Caco-2 (cell line): ENCODE results near the gene CTLA4. TPM values are rescaled to one million over a fixed set of nuclear protein-coding genes. Genes with fewer than 3 reads are reported as not detected.
A peak's percentile ranks its signal among the peaks of the same experiment; 100 is the strongest.

Source experiments
- BruUV-seq: library from RNA; stranded (reverse); fragments of 400-500 nt; replicated peaks from 2 replicates; lab custom pipeline; 2021; lab: Mats Ljungman, UMichigan
- CTCF ChIA-PET: fragments of 300-600 bp; sonication (Branson Sonifier 250); formaldehyde crosslinking; loops from one replicate; lab custom pipeline; 2022; ENCODE audit warnings: antibody characterized with exemption; lab: Charles Lee
- POLR2A ChIA-PET: fragments of 300-600 bp; sonication (Branson Sonifier 250); formaldehyde crosslinking; loops from one replicate; lab custom pipeline; 2022; ENCODE audit warnings: antibody characterized with exemption; lab: Charles Lee
- DNase-seq, 2 experiments: peaks; one replicate each; pipeline versions ENCODE4 v3.0.0 to v3.0.0-alpha.2; 2020 to 2022
- H3K27me3 ChIP-seq: replicated peaks from 2 replicates; pipeline ENCODE4 v1.6.0; 2011; ENCODE audit warnings: low read length; ENCODE audit not compliant: control insufficient read depth, insufficient read depth
- H3K36me3 ChIP-seq: 2 replicates; pipeline ENCODE4 v1.5.1; 2011; ENCODE audit warnings: low read length; ENCODE audit not compliant: control insufficient read depth, insufficient read depth
- H3K4me1 ChIP-seq: fragments of 250-450 bp; sonication (Bioruptor Pico); 2 replicates; pipeline ENCODE4 v1.5.1; 2020; ENCODE audit warnings: mild to moderate bottlenecking
- H3K4me3 ChIP-seq: 2 replicates; pipeline ENCODE4 v1.5.1; 2011; ENCODE audit warnings: low read depth, mild to moderate bottlenecking, control low read depth, low read length
- H3K9me3 ChIP-seq: fragments of 250-450 bp; sonication (Bioruptor Pico); 2 replicates; pipeline ENCODE4 v1.5.1; 2020; ENCODE audit warnings: mild to moderate bottlenecking, moderate library complexity
- H3K27ac Mint-ChIP-seq: one replicate; pipeline ENCODE4 v1.8.0; 2022; ENCODE audit warnings: mixed read lengths; ENCODE audit not compliant: unreplicated experiment
- H3K27me3 Mint-ChIP-seq: one replicate; pipeline ENCODE4 v1.8.0; 2022; ENCODE audit warnings: mixed read lengths; ENCODE audit not compliant: insufficient read depth, unreplicated experiment
- H3K36me3 Mint-ChIP-seq: one replicate; pipeline ENCODE4 v1.8.0; 2022; ENCODE audit warnings: mild to moderate bottlenecking, mixed read lengths; ENCODE audit not compliant: insufficient read depth, unreplicated experiment
- H3K4me1 Mint-ChIP-seq: one replicate; pipeline ENCODE4 v1.8.0; 2022; ENCODE audit warnings: low read depth, mixed read lengths; ENCODE audit not compliant: unreplicated experiment
- H3K4me3 Mint-ChIP-seq: one replicate; pipeline ENCODE4 v1.8.0; 2022; ENCODE audit warnings: mild to moderate bottlenecking, moderate library complexity, mixed read lengths; ENCODE audit not compliant: unreplicated experiment
- H3K9me3 Mint-ChIP-seq: one replicate; pipeline ENCODE4 v1.8.0; 2022; ENCODE audit warnings: mixed read lengths; ENCODE audit not compliant: unreplicated experiment
- CTCF ChIP-seq, 2 experiments: fragments of 200-600 bp in 1 of 2; IDR thresholded peaks; 1 replicate in 1 of 2; 2 replicates in 1 of 2; pipeline versions ENCODE4 v1.5.1 to v1.8.0; 2011 to 2022; ENCODE audit warnings: antibody characterized with exemption in 1 of 2, control low read depth in 1 of 2, inconsistent platforms in 1 of 2, low read depth in 1 of 2, low read length in 1 of 2, mild to moderate bottlenecking in 1 of 2, moderate library complexity in 1 of 2; ENCODE audit not compliant: insufficient read depth in 1 of 2, severe bottlenecking in 1 of 2, unreplicated experiment in 1 of 2
- intact Hi-C: fragments of 100-400 bp; cut with micrococcal nuclease; formaldehyde crosslinking; loops from one replicate; pipeline ENCODE4 v1.10.0; 2022; ENCODE audit not compliant: unreplicated experiment
- total RNA-seq: library from RNA; stranded (reverse); gene quantifications from 2 replicates; pipeline ENCODE4 v1.2.3, GENCODE V29; 2022

Gene CTLA4
- total RNA-seq, 1 experiment from 2014 or later, result 0.43 TPM

GRCh38 chr2:203891474-203891873 lies 23.9 kb downstream of the CTLA4 start:
- intact Hi-C loops, result no loop called here
- no peak for TF ChIP-seq CTCF (IDR thresholded peaks at IDR 0.05; ENCODE audit: insufficient read depth in 1 of 2, low read depth in 1 of 2, low read length in 1 of 2, severe bottlenecking in 1 of 2, unreplicated experiment in 1 of 2)
- Histone ChIP-seq H3K27me3 (no peaks in the 10 kb centered on the region), H3K4me3 (no peak overlapping the region), H3K36me3 (no peaks in the 10 kb centered on the region), H3K9me3 (peaks cover 4% of the 10 kb centered on the region; the same call in 1 of the 2 replicates), H3K4me1 (peaks cover 11% of the 10 kb centered on the region; the same call in 1 of the 2 replicates)
- Mint-ChIP-seq H3K36me3 (no peaks in the 10 kb centered on the region), H3K27ac (no peak overlapping the region), H3K9me3 (peaks cover 13% of the 10 kb centered on the region), H3K4me1 (peaks cover 9% of the 10 kb centered on the region), H3K27me3 (no peaks in the 10 kb centered on the region), H3K4me3 (no peak overlapping the region)
- DNase-seq, result no peak
- no TSS peak for BruUV-seq
- ChIA-PET POLR2A (no interaction called here), CTCF (no interaction called here)

- Histone ChIP-seq H3K4me1 (peaks cover 11% of the 10 kb centered on the region; the same call in 1 of the 2 replicates), H3K27me3 (no peaks in the 10 kb centered on the region), H3K36me3 (no peaks in the 10 kb centered on the region), H3K9me3 (peaks cover 4% of the 10 kb centered on the region; the same call in 1 of the 2 replicates), H3K4me3 (no peak overlapping the region)
- no peak for TF ChIP-seq CTCF (IDR thresholded peaks at IDR 0.05; ENCODE audit: insufficient read depth in 1 of 2, low read depth in 1 of 2, low read length in 1 of 2, severe bottlenecking in 1 of 2, unreplicated experiment in 1 of 2)
- intact Hi-C loops, result no loop called here
- no TSS peak for BruUV-seq
- H3K4me3 Mint-ChIP-seq, result no peak overlapping the region
- ChIA-PET POLR2A (no interaction called here), CTCF (no interaction called here)
- H3K9me3 Mint-ChIP-seq, result peaks cover 13% of the 10 kb centered on the region
- no peaks in the 10 kb centered on the region for H3K27me3 Mint-ChIP-seq
- DNase-seq, result peak; percentile 30 to 55
- H3K36me3 Mint-ChIP-seq, result no peaks in the 10 kb centered on the region
- peaks cover 9% of the 10 kb centered on the region for H3K4me1 Mint-ChIP-seq
- no peak overlapping the region for H3K27ac Mint-ChIP-seq
Measured at GRCh38 chr2:203892207-203892606, 24.6 kb downstream of the CTLA4 start.

GRCh38 chr2:203893401-203893800 lies 25.8 kb downstream of the CTLA4 start:
- Mint-ChIP-seq H3K4me1 (peaks cover 9% of the 10 kb centered on the region), H3K9me3 (peaks cover 13% of the 10 kb centered on the region), H3K4me3 (no peak overlapping the region), H3K27me3 (no peaks in the 10 kb centered on the region), H3K36me3 (no peaks in the 10 kb centered on the region), H3K27ac (no peak overlapping the region)
- Histone ChIP-seq H3K36me3 (no peaks in the 10 kb centered on the region), H3K9me3 (peaks cover 4% of the 10 kb centered on the region; the same call in 1 of the 2 replicates), H3K27me3 (no peaks in the 10 kb centered on the region), H3K4me3 (no peak overlapping the region), H3K4me1 (peaks cover 11% of the 10 kb centered on the region; the same call in 1 of the 2 replicates)
- DNase-seq, result no peak
- intact Hi-C loops, result no loop called here
- no peak for TF ChIP-seq CTCF (IDR thresholded peaks at IDR 0.05; ENCODE audit: insufficient read depth in 1 of 2, low read depth in 1 of 2, low read length in 1 of 2, severe bottlenecking in 1 of 2, unreplicated experiment in 1 of 2)
- CTCF ChIA-PET, result no interaction called here
- BruUV-seq, result no TSS peak
- POLR2A ChIA-PET, result no interaction called here
